HUDEP-2 (cell line): Measurements from ENCODE around the gene SHC2.

Source experiments
- DNase-seq, 76 experiments: peaks; one replicate each; lab custom pipeline; 2025; ENCODE audit not compliant: unreplicated experiment in 76 of 76; lab: John Stamatoyannopoulos, UW

Gene SHC2

GRCh38 chr19:376111-376470 lies 84.7 kb downstream of the SHC2 start:
- no peak for DNase-seq

GRCh38 chr19:375395-376110 lies 85.3 kb downstream of the SHC2 start:
- DNase-seq = no peak

DNA sequence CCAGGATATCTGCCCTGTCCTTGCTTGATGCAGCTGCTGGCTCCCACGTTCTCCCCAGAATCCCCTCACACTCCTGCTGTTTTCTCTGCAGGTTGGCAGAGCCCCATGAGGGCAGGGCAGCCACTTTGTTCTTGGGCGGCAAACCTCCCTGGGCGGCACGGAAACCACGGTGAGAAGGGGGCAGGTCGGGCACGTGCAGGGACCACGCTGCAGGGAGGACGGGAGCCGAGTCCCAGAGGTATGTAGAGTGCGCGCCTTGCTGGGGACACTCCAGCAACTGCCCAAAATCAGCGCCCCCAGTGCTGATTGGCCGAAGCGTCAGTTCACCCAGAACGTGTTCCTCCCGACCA lies 86.0 kb downstream of the SHC2 start:
- no peak for DNase-seq

DNA sequence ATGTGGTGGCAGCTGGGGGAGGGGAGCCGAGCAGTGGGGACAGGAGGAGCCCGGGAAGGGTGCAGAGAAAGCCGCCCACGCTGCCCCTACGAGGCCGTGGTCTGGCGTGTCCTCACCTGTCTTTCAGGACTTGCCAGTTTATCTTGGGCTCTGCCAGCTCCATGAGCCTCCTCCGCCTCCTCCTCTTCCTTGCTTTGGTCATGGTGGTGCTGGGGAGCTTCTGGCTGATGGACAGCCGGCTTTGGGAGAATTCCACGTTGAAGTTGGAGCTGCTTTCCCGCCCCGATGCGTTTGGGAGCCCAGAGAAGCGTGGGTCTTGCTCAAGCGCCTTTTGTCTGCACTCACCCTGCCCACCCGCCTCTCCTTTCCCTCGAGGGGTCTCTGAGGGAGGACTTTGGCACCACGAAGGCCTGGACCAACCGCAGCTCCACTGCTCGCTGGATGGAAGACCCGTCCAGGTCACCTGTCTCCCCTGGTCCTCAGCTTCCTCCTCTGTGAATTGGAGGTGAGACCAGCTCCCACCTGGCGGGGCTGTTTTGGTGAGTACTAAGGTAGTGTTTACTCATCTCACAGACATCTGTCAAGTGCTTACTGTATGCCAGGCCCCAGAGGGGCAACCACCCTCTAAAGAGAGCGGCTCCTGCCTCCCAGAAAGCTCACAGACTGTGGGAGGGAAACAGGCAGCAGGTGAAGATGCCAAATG lies 86.5 kb downstream of the SHC2 start:
- DNase-seq = no peak

GRCh38 chr19:373391-374182 lies 87.2 kb downstream of the SHC2 start:
- no peak for DNase-seq

DNA sequence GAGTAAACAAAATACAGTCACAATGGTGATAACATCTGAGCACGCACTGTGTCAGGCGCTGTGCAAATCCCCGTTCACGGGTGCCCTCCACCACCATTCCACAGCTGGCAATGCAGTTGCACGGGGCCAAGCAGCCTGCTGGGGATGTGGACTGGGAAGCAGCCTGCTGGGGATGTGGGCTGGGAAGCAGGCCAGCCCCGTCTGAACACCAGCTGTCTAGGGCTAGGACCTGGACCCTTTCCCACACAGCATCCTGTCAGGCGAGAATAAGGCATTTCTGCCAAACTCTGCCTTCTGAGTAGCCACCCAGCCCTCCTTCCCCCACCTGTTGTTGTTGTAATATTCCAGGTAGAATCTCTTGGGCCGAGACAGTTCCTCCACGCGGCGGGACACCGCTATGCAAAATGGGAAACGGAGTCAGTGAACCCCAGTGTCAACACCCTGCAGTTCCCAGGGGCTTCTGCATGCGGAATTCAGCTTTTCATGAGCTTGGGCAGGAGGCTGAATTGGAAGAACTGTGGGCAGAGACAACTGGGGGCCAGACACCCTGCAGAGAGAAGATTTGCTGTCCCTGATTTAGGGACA lies 88.4 kb downstream of the SHC2 start:
- DNase-seq = no peak

- no peak for DNase-seq
Observed at GRCh38 chr19:371501-372168, 89.2 kb downstream of the SHC2 start.

DNA sequence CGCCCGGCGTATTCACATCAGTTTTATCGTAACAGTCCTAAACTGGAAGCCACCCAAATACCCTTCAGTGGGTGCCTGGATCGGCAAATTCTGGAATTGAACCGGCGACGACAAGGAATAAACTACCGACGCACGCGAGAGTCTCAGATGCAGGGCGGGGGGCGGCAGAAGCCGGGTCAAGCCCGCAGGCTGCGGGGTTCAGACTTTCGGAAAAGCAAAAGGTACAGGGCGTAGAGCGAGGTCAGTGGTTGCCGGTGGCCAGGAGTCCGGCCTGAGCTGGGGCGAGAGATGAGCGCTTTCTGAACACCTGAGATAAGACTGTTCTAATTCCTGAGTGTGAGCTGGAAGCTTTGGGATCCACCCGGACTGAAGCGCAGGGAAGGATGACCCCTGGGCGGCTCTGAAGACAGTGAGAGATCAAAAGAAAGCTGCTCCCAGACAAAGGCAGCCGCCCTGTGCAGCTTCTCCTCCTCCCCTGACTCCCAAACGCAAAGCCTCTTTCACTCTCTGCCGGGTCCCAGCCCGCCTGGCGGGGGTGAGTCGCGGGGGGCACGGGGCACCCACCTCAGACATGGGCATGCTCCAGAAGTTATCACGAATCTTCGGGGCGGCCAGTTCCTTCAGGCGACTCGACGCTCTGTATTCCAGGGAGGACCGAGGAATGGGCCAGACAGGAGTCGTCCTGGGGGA lies 90.0 kb downstream of the SHC2 start:
- DNase-seq = no peak

DNA sequence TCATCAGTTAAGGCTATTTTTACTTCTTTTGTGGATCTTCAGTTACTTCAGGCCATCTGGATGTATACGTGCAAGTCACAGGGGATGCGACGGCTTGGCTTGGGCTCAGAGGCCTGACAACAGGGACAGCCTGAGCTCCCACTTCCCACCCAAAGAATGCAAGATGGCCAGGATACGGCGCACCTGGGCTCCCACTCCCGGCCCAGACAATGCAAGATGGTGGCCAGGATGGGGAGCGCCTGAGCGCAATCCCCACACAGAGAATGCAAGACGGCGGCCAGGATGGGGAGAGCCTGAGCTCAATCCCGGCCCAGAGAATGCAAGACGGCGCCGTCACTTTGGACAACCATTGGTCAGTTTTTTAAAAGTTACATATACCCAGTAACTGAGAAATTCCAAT lies 91.0 kb downstream of the SHC2 start:
- DNase-seq = no peak

- DNase-seq = no peak
Observed at GRCh38 chr19:369256-369655, 91.6 kb downstream of the SHC2 start.

DNA sequence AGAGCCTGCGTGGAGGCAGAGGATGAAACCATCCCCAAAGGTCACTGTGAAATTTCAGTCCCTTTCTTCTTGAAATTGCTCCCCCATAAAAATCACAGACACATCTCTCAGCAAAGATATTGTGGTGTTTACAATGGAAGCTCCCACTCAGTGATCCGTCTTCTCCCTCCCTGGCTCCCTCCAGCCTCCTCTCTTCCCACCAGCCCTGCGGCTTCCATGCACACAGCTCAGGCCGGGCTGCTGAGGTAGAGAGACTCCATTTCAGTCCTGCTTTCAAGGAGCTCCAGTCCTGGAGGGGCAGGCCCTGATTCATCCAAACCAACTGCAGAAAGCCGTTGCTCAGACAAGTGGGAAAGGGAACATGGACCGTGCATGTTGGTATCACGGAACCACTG lies 92.2 kb downstream of the SHC2 start:
- no peak for DNase-seq

DNA sequence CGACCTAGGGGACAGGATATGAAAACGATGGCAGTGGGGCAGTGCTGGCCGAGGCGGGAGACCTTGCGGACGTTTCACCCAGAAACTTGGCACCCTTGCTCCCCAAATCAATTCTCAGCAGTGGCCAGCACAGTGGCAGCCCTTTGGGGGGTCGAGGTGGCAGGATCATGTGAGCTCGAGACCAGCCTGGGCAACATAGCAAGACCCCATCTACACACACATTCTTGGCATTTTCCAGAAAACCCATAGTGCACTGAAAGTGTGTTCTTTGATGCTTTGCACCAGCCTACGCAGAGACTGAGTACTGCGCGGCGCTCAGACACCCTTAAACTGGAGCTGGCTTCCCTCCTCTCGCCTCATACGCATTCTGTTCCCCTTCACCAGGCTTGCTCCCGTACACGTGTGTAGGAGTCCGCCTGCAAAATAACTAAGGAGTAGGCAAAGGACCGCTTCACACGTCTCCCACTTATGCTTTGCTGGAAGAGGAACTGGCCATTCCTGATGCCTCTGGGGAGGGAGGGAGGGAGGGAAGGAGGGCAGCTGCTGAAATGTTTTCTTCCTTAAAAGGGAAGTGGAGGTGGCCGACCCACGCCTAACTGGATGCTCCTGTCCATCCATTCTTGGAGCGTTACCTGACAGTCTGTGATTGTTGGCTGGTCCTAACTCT lies 92.7 kb downstream of the SHC2 start:
- DNase-seq = no peak

DNA sequence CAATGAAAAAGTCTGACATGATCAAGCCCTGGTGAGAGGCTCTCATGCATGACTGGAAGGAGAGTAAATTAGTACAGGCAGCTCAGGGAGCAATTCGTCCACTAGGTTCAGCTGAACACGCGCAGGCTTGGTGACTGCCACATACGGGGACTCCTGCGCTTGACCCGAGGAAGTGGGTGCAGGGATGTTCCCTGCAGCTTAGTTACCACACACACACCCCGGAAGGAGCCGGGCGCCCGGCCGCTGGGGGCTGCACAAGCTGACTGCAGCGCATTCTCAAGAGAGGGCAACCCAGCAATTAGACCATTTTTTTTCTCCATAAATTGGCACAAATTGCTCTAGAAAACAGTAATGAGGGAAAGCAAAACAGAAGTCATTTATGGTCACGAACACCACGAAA lies 93.3 kb downstream of the SHC2 start:
- no peak for DNase-seq

DNA sequence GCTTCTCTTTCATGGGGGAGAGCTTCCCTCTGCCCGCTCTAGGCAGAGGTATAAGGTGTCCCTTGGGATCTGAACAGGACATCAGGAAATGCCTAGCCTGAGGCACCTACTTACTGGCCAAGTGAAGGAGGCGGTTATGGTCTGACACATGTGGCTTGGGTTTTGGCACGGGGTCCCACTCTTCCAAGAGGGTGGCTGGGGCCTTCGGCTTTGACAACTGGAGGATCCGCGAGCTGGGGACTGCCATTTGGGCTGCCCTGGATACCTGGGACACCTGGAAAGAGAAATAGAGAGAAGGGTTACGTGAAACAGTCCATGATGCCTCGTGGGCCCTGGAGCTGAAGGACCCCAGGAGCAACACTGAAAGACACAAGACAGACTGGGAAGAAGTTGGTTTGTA lies 93.9 kb downstream of the SHC2 start:
- no peak for DNase-seq
